HG02884 (cell line): ENCODE data around the gene ATP6V1G2.

Experiments
- ATAC-seq: cut with Tn5 transposase; IDR thresholded peaks from one replicate; pipeline ENCODE4 v1.9.1; 2021; ENCODE audit warnings: mild to moderate bottlenecking, moderate library complexity; ENCODE audit not compliant: unreplicated experiment

Gene ATP6V1G2

DNA sequence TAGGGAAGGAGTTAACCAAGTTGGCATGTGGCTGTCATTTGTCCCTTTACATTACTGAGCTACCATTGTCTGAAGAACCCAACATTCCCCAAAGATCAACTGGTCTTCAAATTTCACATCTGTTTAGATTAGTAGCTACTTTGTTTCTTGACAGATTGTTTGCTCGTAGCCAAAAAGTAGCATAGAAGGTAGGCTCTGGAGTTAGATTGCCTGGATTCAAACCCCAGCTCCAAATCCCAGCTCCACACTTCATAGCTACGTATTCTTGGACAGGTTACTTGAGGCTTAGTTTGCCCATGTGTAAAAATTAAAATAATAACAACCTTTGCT is 2.1 kb upstream of the ATP6V1G2 start:
- no peak for ATAC-seq

DNA sequence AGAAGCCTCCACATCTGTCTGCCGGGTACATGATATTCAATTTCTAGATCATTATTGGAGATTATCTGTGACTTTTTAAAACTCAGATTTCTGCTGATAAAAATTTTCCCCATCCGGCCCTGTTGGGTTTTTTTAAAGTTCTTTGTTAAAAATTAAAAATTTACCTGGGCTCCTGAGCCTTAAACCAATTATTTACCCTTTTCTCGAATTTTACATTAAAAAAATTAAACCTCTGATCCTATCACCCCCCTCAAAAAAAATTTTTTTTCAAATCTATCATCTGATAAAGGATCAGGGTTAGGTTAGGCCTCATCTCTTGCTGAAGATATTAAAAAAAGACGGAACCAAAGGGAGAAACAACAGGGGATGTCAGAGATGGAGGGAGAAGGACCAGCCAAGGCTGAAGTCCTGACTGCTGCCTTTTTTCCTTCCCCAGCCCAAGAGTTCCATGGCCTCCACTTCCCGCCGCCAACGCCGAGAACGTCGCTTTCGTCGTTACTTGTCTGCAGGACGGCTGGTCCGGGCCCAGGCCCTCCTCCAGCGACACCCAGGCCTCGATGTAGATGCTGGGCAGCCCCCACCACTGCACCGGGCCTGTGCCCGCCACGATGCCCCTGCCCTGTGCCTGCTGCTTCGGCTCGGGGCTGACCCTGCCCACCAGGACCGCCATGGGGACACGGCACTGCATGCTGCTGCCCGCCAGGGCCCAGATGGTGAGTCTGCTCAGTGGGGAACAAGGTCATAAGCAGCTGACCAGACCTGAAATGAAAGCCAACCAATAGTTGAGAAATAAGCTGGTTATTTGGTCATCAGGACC is 1.5 kb upstream of the ATP6V1G2 start:
- ATAC-seq = no peak

DNA sequence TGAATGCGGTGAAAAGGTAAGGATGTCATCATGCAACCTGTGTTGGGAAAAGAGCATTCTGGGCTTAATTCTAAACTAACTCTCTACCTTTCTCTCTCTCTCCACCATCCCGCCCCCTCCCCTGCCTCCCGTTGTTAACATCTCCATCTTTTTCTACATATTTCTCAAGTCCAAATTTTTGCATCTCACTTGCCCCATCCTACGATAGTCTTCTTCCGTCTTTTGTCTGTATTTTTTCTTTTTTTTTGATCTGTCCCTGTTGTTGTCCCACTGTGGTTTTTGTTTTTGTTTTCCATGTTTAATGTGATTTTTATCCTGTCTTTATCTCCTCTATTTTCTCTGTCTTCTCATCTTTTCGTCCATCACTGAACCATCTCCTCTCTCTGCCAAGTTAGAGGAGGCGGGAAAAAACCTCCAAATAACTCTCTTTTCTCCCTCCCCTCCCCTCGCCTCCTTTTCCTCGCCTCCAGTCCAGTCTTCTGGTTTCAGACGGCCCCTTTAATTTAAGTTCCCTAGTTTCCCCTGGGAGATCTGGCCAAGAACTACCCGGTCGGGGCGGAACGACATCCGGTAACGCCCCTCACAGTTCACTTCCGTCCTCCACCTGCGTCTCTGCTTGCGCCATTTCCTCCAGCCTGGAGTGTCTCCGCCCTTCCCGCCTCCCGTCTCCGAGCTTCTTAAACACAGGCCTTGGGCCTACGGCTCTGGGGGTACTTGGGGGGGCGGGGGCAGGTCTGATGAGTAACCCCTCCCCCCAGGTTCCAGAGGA is 734 bp upstream of the ATP6V1G2 start, which contains the start of gene NFKBIL1:
NFKBIL1 (plus strand) TSS at position 651 of the 769 bp plus-strand sequence; CDS start at position 738, 87 bp downstream.
- no peak for ATAC-seq

DNA sequence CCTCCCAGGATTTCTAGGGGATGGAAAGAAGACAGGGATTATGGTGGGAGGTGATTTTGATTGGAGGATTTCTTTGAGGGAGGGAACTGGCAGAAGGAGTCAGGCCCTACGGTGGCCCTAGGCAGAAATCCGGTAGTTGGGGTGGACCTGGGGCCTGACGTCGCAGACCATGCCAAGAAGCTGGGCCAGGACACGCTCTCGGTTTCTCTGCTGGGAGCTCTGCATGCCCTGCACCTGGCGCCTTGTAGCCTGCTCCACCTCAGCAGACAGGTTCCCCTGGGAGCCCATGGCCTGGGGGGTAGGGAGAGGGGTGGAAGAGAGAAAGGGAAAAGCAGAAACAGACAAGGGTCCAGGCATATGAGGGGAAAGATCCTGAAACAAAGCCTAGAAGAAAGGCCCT is 1.1 kb downstream of the ATP6V1G2 start:
- no peak for ATAC-seq

DNA sequence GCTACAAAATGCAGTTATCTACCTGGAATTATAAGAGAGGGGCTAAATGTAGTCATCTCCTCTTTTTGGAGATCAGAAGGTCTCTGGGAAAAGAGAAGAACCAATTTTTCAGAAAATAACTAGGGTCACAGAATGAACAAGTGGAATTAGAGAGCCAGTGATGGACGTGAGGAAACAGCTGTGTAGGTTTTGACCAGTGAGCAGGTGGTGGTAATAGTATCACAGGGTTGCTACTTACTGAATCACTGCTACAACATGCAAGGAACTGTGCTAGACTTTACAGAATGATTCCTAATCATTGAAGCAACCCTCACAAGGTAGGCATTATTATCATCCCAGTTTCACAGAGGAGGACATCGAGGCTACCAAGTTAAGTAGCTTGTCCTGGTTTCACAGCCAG is 1.7 kb downstream of the ATP6V1G2 start:
- ATAC-seq = no peak

DNA sequence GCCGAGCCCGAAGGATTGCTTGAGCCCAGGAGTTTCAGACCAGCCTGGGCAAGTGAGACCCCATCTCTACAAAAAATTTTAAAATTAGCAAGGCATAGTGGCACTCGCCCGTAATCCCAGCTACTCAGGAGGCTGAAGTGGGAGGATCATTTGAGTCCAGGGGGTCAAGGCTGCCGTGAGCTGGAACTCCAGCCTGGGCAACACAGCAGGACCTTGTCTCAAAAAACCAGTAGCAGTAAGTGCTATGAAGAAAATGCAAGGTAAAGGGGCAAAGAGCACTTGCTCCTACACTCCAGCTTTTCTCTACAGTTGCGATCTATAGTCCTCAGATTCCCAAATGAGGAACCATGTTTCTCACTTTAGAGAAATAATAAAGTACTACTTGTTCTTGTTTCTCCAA is 2.8 kb downstream of the ATP6V1G2 start:
- ATAC-seq = no peak

DNA sequence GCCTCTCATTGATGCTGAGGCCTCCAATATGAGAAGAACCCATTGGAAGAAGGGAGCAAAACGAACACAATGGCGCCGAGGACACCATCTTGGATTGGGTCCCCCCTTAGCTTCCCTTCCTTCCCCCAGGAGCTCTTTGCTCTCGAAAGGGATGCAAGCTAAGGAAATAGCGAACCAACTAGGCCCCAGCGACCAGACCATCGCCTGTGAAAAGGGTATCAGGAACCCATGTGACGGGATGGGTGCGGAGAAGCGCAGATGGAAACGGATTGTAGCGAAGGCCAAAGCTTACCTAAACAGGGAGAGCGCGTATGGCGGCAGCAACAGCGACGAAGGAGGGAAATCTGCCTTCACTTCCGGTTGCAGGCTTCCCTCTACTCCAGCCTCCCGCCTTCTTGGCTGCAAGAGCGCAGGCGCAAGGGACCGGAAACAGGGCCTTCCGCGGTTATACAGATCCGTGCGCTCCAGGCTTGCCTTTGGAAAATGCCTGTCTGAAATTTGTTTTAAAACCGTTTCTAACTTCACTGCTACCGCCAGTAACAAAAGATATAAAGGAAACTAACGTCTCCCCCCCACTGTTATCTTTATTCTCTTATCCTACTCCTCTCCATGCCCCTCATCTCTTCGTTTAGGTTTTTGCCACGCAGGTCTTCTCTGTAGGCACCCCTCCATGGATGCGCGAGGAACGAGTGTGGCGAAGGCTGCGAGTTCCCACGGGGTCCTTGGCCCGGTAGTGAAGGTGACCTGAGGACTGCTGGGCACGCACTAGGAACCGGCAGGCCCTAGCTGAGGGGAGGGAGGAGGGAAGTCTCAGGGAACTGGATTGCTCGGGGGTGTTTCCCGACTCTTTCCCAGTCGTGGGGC is 4.5 kb downstream of the ATP6V1G2 start, which contains the start of gene DDX39B:
DDX39B (minus strand) TSS at position 346 of the 864 bp plus-strand sequence. CDS start 1,471 bp downstream, outside the sequence.
- no peak for ATAC-seq

DNA sequence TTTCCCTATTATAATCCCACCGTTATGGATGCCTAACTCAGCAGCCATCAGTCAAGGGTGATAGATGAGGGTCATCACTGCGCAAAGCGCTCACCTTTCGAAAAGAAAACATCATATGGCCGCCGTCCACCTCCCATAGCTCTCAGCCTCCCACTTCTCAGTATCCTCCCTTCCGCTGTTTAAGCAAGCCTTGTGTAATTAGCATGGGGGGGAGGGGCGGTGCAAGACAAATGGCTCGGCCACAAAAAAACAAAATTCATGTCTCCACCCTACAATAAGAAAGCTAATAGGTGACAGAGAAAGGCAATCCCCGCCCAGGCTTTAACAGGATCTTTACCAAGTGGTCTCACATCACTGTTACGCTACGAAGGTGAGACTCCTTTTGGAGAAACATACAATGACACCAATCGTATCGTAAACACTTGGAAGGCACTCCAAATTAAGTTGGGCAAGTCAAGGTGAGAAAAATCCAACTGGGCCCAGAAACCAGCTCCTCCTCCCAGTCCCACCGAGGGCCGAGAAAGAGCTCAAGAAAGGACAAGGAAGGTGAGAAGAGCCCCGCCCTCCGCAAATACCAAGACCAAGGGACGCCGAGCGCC is 5.2 kb downstream of the ATP6V1G2 start:
- no peak for ATAC-seq

DNA sequence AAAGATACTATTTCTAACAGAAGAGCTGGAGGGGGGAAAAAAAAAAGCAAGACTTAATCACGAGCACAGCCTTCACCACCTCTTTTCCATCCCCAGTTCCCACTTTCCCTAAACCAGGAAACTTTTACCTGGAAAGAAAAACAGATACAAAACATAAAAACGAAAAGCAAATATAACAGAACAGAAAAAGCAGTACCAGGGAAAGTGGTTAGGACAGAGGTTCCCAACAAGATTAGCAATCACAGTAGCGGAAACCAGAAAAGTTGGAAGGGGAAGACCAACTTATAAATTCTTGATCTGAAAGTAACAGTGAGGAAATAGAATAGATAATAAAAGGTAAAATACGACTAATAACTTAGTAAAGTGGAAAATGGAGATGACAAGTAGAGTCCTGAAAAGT is 5.8 kb downstream of the ATP6V1G2 start:
- no peak for ATAC-seq

DNA sequence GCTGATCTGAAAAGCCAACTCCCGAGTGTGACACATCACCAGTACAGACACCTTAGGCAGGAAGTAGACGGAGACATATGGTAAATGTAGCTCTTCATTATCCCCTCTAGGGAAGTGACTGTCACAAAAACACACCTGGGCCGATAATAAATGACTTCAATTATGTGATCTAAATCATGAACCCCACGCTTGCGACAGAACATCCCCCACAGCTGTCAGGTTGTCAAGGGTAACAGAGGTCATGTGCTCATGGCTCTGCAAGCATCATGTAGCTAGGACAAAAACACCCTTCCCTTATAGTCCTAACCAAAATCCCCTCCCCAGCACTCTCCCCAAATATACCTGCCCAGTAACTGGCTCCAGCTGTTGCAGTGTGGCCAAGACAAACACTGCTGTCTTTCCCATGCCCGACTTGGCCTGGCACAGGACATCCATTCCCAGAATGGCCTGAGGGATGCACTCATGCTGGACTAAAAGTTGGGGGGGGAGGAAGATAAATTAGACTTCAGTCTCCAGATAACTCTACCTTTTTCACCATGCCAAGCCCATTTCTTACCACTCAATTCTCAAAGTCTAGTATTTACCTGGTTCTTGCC is 7.5 kb downstream of the ATP6V1G2 start:
- ATAC-seq = no peak

DNA sequence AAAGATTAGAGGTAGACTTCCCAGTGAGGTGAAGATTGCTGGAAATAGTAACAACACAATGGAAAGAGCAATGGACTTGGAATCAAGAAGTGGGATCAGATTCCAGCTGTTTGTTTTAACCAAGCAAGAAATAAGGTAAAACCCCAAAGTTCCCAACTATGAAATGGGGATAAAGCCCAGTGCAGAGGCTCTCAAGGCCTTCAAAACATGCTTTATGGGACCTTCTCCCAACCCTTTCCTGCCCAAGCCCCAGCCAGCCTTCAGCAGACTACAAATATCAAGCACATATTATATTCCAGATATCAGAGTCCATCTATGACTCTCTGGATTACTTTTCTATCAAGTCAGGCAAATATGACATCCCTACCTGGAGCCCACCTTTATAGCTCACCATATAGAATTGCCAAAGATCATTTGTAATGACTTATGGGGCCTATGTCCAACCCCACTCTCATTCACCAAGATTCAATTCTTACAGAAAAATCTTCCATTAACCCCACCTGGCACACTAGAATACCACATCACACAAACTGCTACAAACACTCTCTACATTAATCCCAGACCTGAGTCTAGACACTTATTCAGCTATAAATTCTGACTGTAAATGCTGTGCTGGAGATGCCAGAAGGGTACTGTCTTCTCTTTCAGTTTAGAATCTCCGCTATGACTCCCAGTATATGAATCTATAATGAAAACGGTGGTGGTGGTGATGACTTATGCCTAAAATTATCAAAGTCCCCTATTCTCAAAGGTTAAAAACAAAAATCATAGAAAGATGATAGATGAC is 10.7 kb downstream of the ATP6V1G2 start:
- ATAC-seq = no peak

DNA sequence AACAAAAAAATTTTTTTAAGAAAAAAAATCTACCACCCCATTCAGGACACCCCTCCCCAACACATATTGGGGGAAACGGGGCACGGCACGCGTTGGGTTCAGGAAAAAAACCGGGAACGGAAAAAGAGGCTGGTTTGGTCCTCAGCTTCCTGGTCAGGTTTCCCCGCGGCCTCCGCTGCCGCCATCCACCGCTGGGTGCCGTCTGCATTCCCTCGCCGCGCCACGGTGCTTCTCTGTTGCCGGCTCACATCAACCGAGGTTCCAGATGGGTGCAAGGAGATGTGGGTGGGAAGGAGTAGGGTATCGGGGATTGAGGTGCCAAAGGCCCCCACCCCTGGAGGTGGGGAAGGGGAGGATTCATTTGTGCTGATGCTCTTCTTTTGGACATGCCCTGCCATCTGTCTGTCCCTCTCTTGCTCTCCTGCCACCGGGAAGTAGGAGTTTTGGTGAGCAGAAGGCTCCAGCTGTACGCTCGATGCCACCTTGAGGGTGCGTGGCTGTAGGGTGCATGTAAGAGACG is 11.8 kb downstream of the ATP6V1G2 start:
- no peak for ATAC-seq

DNA sequence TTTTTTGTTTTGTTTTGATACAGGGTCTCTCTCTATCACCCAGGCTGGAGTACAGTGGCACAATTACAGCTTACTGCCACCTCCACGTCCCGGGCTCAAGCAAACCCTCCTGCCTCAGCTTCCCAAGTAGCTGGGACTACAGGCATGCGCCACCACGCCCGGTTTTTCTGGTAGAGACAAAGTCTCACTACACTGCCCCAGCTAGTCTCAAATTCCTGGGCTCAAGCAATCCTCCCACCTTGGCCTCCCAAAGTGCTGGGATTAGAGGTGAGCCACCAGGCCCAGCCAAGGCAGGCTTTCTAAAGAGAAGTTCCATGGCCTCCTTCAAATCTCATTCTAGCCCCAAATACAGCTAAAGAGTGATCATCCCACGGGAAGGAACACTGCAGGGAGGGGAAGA is 12.4 kb downstream of the ATP6V1G2 start:
- no peak for ATAC-seq

DNA sequence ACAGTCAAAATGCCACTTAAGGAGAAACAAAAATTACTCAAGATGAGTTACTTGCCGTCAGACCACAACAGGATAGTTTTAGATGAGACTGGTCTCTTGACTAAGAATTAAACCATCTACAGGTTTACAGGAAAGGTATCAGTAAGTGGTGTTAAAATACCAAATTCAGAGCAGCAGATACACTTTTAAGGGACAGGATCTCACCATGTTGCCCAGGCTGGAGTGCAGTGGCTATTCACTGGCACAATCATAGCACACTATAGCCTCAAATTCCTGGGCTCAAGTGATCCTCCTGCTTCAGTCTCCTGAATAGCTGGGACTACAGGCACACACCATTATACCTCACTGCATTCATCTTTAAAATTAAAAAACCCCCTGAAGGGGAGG is 13.0 kb downstream of the ATP6V1G2 start:
- no peak for ATAC-seq

DNA sequence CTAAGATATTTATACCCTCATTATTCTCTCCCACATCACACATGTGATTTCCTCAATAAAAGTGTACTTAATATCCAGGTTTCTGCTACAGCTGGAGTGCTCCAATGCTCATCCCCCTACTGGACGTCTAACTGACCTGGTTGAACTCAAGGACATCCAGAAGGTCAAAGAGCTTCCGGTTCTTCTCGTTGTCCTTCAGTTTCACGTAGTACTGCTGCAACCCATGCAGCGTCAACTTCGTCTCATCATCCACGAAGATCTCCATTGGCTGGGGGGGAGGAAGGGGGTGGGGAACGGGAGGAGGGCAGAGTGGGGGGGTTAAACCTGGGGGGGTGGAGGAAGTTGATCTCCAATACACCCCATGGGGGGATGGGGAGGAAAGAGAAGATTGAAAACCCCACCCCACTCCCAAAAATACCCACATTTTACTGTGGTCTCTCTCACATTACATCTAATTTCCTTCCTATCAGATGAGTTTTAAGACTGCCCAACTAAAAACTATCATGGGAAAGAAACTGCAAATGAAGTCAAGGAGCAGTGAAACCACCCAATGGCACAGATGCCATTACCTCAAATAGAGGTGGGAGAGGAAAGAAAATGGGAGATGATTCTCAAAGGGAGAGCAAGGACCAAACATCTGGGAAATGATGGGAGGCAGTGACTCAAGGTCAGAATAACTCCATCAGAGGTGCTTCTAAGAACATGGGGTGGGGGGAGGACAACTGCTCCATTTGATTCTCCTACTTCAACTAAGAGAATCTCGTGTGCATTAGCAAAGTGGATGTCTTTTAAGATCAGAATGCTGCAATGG is 13.6 kb downstream of the ATP6V1G2 start:
- ATAC-seq = no peak

DNA sequence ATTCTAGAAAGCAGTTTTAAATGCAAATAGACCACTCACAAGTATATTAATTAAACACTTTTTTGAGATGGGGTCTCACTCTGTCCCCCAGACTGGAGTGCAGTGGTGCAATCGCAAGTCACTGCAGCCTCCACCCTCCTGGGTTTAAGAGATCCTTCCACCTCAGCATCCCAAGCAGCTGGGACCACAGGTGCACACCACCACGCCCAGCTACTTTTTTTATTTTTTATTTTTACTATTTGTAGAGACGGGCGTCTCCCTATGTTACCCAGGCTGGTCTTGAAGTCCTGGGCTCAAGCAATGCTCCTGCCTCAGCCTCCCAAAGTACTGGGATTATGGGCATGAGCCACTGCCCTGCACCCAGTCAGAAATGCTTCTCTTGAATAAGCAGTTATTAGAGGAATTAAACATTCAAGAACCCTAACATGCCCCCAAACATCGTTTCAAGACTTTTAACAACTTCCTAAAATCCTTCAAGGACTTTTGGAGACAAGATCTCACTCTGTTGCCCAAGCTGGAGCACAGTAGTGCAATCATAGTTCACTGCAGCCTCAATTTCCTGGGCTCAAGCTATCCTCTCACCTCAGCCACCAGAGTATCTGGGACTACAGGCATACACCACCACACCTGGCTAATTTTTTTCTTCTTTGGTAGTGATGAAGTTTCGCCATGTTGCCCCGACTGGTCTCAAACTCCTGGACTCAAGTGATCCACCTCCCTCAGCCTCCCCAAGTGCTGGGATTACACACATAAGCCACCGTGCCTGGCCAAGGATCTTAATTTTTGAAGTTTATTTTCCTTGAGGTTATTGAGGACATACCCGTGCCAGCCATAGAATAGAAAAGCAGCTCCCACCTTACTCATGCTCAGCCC is 14.4 kb downstream of the ATP6V1G2 start:
- ATAC-seq = no peak

DNA sequence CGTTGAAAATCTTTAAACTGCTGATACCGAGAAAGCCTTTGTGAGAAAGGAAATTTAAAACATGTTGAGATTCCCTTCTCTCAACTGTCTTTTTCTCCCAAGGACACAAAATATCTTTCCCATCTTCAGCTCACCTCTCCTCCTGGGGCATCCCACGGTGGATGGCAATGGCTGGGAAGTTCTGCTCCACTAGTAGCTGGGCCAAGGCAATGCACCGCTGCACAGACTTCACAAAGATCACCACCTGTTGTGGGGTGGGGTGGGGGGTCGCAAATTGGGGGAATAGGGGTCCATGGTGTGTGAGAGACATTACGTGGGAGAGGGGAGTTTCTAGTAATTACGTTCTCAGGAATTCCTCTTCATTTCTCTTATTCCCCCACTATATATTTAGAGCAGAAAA is 15.2 kb downstream of the ATP6V1G2 start:
- ATAC-seq = no peak

DNA sequence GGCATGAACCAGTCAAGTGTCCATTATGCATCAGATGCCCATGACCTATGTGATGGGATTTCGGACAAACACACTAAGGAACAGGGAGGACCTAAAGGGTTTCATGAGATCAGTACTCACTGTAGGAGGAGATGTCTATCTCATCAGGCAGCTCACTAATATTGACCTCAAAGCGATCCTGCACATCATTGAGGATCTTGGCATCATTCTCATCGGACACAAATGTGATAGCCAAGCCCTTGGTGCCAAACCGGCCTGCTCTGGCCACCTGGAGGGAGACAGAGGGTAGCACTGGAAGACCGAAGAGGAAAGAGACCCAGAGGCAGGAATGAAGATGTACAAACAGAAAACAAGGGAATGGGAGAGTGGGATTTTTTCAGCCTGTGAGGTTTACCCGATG is 15.7 kb downstream of the ATP6V1G2 start:
- no peak for ATAC-seq
